Activated CD8-positive, alpha-beta memory T cell treated with anti-CD3 and anti-CD28 coated beads for 4 hours (primary cell): Measurements from ENCODE around the gene WDR5.
A peak's percentile ranks its signal among the peaks of the same experiment; 100 is the strongest.

Experiments
- DNase-seq, 2 donors: peaks; one replicate each; pipeline ENCODE4 v3.0.0-alpha.2; 2020; ENCODE audit warnings: low read depth in 2 of 2

The WDR5 gene

GRCh38 chr9:134158753-134159392 is 23.0 kb downstream of the WDR5 start:
- DNase-seq, result no peak

DNA sequence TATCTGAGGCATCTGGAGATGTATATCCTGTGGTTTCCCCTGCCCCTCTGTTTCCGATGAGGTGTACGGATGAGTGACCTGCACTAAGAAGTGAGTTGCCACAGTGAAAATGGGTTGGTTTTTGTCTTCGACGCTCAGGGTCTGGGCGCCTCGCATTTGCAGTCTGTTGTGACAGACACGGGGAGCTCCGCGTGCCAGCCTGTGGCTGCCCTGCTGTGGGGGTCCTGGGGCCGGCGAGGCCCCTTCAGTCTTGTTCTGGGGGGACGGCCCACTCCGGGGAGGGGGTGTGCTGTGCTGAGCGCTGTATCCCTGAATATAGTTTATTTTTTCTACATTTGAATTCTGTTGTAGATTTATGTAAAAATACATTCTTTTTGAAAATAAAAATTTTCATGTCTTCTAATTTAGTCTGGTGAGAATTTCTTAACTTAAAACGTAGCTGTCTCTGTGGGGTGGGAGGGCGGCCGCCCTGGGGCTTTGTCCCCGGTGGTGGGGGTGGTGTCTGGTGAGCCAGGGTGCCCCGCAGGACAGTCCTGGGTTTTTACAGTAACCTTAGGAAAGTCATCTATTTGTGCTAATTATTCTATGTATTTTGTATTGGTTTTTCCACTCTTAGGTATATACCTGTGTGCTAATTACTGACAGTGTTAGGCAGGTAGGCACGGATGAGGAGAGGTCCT is 23.8 kb downstream of the WDR5 start:
- no peak for DNase-seq

DNA sequence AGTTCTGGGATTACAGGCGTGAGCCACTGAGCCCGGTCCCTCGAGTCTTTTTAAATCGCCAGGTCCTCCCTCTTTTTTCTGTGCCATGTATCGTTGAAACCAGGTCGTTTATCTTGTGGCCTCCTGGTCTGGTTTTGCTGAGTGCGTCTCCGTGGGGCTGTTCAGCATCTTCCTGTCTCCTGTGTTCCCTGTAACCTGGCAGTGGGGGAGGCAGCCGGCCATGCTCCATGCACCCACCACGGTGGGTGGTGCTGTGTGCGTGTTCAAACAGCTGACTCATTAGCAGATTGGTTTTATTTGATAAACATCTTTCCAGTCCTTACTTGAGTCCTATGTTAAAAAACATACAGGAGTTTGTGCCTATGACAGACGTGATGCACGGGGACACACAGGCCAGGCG is 25.8 kb downstream of the WDR5 start:
- DNase-seq, result no peak

DNA sequence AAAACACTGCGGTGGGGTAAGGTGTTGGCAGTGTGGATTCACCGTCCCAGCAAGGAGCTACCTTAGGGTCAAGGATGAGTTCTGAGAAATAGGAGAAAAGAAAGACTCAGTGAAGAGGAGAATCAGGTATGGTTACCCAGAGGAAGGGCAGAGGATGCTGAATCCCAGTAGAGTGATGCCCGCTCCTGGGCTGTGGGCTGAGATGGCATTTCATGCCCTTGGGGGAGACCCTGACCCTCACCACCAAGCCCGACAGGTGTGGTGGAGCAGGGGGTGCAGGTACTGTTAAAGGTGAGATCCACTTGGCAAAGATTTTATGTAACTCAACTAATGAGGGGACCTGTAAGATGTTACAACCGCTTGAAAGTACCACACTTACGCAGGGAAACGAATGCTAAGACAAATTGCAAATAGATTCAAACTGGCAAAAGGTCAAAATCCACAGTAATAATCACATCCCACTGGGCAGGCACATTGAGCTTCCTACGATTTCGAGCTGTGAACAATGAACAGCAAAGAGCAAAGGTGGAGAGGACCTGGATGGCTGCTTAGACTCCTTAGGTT is 26.4 kb downstream of the WDR5 start:
- DNase-seq, result no peak

DNA sequence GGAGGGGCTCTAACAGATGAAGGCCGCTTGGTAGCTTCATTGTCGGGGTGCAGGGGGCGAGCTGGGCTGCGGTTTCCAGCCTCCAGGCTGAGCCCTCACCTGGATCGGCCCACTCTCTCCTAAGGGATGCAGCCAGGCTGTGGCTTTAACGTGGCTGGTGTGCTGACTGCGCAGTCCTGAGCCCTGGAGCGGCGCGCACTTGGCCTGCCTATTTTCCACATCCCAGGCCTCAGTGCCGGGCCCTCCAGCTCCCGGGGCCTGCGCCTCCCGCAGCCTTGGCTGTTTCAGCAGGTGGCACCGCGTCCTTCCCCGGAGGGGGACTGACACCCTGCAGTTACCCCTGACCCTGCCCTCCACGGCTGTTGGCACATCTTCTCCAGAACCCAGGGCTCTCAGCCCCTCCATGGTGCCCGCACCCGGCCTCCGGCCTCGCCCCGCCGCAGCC is 27.1 kb downstream of the WDR5 start:
- DNase-seq, result no peak

DNA sequence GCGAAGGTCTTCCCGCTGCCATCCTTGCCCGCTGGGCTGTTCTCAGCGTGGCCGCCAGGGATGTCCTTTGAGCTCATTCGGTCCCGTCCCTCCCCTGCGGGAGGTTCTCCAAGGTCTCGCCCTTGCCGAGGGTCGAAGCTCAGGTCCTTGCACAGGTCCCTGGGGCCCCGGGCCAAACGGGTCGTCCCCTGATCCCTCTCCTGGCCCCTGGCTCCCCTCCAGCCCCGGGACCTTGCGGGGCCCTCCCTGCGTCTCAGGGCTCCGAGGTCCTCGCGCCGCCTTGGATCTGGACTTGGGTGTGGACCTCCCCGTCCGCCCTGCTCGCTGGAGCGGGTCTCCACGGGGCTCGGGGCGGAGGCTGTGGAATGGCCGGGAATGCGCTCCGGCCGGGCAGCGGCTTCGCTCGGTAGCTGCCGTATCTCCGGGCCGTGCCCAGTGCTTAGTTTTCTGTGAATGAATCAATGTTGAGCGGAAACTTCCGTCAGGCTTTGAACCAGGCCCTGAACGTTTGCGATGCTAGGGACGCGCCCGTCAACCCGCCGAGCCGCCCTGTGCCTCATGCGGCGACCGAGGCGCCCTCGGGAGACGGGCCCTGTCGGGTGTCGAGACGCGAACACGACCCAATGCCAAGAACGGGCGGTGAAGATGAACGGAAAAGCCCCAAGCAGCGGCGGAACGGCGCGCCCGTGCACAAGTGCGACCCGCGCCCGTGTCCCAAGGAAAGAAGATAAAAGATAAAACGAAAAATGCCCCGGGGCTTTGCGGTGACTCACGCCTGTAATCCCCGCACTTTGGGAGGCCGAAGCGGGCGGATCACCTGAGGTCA is 27.7 kb downstream of the WDR5 start:
- DNase-seq, result peak; percentile 28 to 51

DNA sequence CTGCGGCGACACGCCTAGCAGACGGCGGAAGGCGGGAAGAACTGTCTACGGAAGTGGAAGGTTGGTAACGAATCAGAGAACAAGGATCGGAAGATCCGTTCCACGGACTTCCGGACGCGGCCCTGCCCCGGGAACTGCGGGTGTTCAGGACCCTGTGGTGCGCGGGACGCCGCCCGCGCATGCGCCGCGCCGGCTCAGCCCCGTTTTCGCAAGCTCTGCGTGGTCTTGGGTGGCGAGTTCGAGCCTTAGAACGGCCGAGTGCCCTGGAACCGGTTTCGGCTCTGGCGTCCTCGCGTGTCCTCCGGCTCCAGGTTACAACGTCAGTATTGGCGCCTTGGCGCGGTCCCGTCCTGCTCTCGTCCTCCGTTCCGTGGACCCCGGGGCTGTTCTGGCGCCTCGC is 29.0 kb downstream of the WDR5 start:
- DNase-seq, result no peak

DNA sequence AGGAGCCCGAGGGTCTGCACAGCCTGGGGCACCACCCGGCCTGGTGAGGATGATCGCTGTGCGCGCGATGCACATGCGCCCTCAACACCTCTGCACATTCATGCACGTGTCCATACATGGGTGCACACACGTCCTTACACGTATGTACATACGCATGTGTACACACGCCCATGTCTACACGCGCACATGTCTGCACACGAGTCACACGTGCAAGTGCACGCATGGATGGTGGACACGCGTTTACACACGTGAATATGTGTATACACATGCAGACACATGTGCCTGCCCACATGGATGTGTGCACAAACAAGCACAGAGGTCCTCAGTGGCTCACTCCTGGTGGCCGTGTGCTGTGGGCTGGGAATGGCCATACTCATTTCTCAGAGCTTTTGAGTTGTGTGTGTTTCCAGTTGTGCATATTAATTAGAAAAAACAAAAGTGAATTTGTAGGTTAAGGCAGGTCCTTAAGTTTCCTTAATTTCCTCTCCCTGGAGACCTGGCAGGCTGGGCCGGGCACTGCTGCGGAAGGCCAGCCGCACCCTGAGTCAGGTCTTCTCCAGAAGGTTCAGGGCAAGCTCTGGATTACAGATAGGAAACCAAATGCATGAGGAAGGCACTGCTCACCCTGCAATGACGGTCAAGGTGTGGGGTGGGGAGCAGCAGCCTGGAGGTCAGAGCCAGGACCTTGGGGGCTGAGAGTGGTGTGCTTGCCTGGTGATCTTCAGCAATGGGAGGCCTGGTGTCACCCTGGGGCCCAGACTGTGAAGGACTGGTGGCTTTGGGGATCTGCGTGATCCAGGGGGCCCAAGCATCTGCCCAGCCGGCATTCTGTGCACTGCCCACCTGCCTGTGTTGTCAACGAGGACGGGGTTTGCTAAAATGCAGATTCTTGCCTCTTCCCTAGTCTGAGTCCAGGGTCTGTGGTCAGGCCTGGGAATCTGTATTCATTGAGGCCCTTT is 29.8 kb downstream of the WDR5 start:
- DNase-seq, result no peak

- DNase-seq, result no peak
Observed at GRCh38 chr9:134166374-134166773, 30.5 kb downstream of the WDR5 start.

DNA sequence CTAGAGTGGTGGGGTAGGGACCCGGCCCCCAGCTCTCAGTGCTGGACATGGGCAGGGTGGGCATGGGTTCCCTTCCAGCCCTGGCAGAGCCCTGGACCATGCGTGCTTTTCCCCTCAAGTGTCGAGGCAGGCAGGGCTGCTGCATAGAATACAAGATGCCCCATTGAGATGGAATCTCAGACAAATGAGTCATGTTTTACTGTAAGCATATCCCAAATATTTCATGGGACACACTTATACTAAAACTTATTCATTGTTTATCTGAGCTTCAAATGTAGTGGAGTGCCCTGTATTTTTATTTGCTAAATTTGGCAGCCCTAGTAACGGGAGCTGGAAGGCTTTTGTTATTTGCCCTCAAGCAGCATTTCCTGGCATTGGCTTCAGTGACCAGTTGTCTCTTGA is 31.6 kb downstream of the WDR5 start:
- DNase-seq, result no peak

- no peak for DNase-seq
Observed at GRCh38 chr9:134168757-134169550, 33.1 kb downstream of the WDR5 start.

GRCh38 chr9:134169724-134170401 is 34.0 kb downstream of the WDR5 start:
- no peak for DNase-seq

- DNase-seq, result no peak
Observed at GRCh38 chr9:134170532-134171315, 34.8 kb downstream of the WDR5 start.

GRCh38 chr9:134171316-134172197 is 35.7 kb downstream of the WDR5 start:
- DNase-seq, result no peak

- DNase-seq, result no peak
Observed at GRCh38 chr9:134172198-134173126, 36.6 kb downstream of the WDR5 start.

GRCh38 chr9:134173127-134174072 is 37.5 kb downstream of the WDR5 start:
- DNase-seq, result no peak
